HL-60/S4 (cell line): ENCODE data around the gene ITGAE.
"Not testable (repeated sequence)": the region's sequence is repeated elsewhere in the genome, so short reads cannot be mapped to it uniquely, and the experiment has no call there.

Experiments
- in situ Hi-C: fragments of 300-500 bp; cut with MboI; formaldehyde crosslinking; loops from 2 replicates; pipeline ENCODE4 v1.14.3; 2022; ENCODE audit warnings: low sequenced_read_pairs

Gene ITGAE

DNA sequence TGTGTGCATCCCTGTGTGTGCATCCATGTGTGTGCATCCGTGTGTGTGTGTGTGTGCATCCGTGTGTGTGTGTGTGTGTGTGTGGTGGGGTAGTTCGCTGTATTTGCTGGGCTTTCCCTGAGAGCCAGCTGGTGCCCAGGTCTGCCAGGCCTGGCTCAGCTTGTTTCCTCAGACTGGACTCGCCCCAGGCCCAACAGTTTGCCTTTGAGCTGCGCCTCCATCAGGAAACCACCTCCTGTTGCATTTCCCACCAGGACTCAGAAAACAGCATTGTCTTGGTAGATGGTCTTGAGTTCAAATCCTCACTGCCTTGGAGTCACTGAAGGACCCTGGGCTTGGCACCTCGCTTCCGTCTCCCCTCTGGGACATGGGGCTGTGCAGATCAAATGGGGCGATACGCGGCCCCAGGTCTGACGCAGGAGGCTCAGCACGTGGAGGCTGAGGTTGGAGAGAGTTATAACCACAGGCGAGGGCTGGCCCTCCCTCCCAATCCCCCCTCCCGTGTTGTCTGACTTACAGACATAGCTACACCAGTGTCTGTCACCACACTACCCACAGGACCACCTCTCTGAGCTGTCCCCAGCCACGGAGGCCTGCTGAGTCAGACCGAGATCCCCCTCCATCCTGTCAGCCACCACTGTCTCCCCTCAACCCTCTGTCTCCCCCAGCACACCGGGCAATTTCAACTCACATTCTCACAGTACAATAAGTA, 4.7 kb downstream of the ITGAE start:
- in situ Hi-C loops: no loop called here

DNA sequence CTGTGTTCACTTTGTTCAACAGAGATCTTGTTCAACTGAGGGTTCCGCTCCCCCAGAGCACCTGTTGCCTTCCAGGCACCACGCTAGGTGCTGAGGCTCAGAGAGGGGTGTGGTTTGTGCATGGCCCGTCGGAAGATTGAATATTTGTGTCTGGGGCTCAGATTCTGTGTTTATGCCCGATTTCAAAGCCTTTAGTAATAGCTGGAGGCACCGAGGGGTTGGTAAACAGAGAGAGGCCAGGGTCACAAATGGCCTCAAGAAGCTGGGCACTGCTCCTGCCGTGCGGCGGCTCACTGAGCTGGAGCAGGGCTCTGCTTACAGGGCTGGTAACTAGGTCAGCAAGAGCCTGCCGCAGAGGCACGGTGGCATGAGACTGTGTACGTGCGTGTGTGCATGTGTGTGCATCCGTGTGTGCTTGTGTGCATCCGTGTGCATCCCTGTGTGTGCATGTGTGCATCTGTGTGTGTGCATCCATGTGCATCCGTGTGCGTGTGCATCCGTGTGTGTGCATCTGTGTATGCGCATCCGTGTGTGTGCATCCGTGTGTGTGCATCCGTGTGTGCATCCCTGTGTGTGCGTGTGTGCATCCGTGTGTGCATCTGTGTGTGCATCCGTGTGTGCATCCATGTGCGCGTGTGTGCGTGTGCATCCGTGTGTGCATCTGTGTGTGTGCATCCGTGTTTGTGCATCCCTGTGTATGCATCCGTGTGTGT, 5.4 kb downstream of the ITGAE start:
- in situ Hi-C loops: no loop called here

GRCh38 chr17:3794557-3795389, 6.2 kb downstream of the ITGAE start:
- in situ Hi-C loops: no loop called here

- in situ Hi-C loops: not testable (repeated sequence)
Observed at GRCh38 chr17:3794152-3794551, 6.8 kb downstream of the ITGAE start.

- in situ Hi-C loops: not testable (repeated sequence)
Observed at GRCh38 chr17:3793258-3793657, 7.7 kb downstream of the ITGAE start.

- in situ Hi-C loops: no loop called here
Observed at GRCh38 chr17:3792481-3792880, 8.5 kb downstream of the ITGAE start.

- in situ Hi-C loops: no loop called here
Observed at GRCh38 chr17:3788200-3788599, 12.8 kb downstream of the ITGAE start.

GRCh38 chr17:3785323-3785722, 15.7 kb downstream of the ITGAE start:
- in situ Hi-C loops: not testable (repeated sequence)

DNA sequence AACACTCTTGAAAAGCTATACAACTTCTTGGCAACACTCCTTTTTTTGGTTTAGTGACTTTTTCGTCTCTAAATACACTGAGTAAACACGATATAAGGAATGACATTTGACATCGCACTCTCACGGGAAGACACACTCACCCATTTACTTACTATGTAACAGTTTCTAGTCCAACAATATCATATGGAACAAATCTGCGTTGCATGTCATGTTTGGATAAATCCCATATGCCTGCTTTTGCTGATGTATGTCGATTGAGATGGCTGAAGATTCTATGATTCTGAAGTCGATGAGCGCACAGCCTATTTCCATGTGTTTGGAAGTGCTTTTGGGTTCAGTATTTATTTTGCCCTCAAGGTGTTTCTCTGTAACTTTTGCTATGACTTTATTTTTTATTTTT, 18.2 kb downstream of the ITGAE start:
- in situ Hi-C loops: no loop called here

DNA sequence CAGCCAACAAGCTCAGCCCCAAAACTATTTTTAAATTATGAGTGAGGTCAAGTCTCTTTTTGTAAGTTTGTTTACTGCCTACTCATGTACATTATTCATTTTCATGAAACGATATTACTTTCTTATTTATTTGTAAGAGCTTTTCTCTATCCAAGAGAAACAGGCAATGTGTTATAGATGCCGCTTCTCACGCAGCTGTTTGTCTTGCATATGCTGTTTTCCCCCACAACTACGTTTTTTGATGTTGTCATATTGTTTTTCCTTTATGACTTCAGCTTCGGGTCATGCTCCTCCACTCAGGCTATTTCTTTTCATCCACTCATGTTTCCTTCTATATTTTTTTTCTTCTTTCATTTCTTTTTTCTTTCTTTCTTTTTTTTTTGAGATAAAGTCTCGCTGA, 20.0 kb downstream of the ITGAE start:
- in situ Hi-C loops: no loop called here

GRCh38 chr17:3777366-3778120, 23.4 kb downstream of the ITGAE start:
- in situ Hi-C loops: no loop called here

DNA sequence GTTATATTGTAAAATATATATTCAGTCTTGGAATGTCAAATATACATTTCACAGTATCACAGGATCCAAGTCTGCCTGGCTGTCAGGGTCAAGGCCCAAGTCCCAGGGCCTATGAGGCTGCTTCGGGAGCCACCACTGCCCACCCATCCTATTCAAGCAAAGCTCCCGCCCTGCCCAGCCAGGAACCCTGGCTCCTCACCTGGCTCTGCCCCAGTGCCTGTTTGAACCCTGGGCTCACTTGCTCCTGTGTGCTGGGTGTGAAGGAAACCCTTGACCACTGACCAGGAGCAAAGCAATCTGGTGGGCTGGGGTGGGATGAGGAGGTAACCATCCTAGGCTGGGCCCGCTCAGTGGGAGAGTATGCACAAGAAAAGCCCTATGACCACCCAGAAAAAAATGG, 27.0 kb downstream of the ITGAE start:
- in situ Hi-C loops: no loop called here

- in situ Hi-C loops: no loop called here
Observed at GRCh38 chr17:3773511-3773910, 27.5 kb downstream of the ITGAE start.

DNA sequence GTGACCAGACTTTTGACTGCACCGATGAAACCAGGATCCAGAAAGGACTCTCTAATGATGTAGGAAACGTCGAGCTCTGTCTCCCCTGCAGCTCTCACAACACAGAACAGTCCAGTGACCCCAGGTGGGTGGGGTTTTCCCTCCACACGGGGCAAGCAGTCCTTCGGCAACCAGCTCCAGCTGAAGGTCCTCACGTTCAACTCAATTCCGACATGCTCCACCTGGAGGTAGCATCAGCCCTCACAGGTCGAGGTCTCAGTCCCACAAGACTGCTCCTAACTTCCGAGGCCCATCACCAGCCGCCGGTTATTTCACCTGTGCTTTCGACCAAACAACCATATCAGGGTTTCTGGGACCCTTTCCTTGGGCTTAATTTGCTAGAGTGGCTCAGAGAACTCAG, 28.2 kb downstream of the ITGAE start:
- in situ Hi-C loops: no loop called here

DNA sequence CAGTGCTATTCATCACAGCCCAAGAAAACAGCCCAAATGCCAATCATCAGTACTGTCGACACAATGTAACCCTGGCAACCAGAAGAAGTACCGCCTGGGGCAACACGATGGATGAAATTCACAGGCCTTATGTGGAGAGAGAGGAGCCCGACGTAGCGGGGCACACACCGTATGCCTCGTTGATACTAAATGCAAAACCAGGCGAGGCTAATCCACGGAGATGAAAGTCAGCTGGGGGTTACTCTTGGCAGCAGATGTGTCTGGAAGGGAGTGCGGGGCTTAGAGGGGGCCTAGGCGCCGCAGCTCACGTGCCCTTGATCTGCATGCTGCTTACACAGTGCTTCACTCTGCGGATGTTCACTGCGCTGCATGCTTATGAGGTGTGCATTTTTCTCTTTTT, 29.8 kb downstream of the ITGAE start:
- in situ Hi-C loops: no loop called here

- in situ Hi-C loops: no loop called here
Observed at GRCh38 chr17:3770466-3770865, 30.5 kb downstream of the ITGAE start.

DNA sequence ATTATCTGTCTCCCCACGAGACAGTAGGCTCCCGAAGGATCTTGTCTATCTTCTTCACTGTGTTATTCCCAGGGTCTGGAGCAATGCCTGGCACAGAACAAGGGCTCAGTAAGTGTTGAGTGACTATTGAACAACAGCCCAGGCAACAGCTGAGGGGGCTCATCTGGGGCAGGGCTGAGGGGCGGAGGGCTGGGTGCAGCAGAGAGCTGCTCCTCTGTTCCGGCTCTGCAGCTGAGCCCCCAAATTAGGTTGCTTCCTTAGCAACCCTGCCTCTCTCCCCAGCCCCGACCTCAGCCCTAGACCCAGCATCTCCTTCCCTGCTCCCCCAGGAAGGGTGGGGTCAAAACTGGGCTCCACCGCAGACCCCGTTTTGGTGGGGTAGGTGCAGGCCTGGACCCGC, 32.2 kb downstream of the ITGAE start:
- in situ Hi-C loops: no loop called here

GRCh38 chr17:3768341-3768740, 32.6 kb downstream of the ITGAE start:
- in situ Hi-C loops: no loop called here

- in situ Hi-C loops: no loop called here
Observed at GRCh38 chr17:3766779-3767178, 34.2 kb downstream of the ITGAE start.

DNA sequence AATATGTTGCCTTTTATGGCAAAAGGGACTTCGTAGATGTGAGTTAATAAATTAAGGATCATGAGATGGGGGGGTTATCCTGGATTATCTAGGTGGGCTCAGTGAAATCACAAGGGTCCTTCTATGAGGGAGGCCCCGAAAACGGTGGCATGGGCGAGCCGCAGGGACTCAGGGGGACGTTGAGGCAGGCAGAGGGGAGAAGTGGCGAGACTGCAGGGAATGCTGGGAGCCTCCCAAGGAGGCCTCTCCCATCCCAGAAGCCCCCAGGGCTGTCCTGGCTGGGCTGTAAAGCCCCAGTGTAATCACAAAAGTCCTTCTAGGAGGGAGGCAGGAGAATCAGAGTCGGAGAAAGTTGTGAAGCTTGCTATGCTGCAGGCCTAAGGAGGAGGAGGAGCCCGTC, 35.0 kb downstream of the ITGAE start:
- in situ Hi-C loops: no loop called here

GRCh38 chr17:3763777-3764170, 37.2 kb downstream of the ITGAE start:
- in situ Hi-C loops: no loop called here
